HEK293 (cell line): ENCODE measurements around the gene UGCG.

Experiments
- CTCF ChIA-PET: fragments of 350-600 bp; formaldehyde crosslinking; extraction: SDS; loops from one replicate; lab custom pipeline; 2021; ENCODE audit warnings: antibody characterized with exemption; lab: Yijun Ruan, JAX
- POLR2A ChIA-PET: fragments of 300-600 bp; formaldehyde crosslinking; extraction: SDS; loops from one replicate; lab custom pipeline; 2020; ENCODE audit warnings: antibody characterized with exemption, inconsistent platforms; lab: Yijun Ruan, JAX
- H3K27ac ChIP-seq: fragments of 200-500 bp; sonication (Bioruptor generic); 2 replicates; pipeline ENCODE4 v1.5.1; 2014; ENCODE audit warnings: low read depth, low read length, control low read depth, inconsistent platforms; ENCODE audit errors: extremely low read depth
- H3K36me3 ChIP-seq, 2 experiments: fragments of 200-500 bp in 1 of 2; sonication (Bioruptor generic) in 1 of 2; 1 replicate in 1 of 2; 2 replicates in 1 of 2; pipeline ENCODE4 v1.5.1; 2014 to 2017; ENCODE audit warnings: inconsistent platforms in 2 of 2, low read length in 2 of 2; ENCODE audit not compliant: control insufficient read depth in 2 of 2, insufficient read depth in 1 of 2
- H3K4me1 ChIP-seq: fragments of 200-500 bp; sonication (Bioruptor generic); 2 replicates; pipeline ENCODE4 v1.5.1; 2014; ENCODE audit warnings: mild to moderate bottlenecking, low read length, inconsistent platforms; ENCODE audit not compliant: control insufficient read depth, insufficient read depth
- H3K4me3 ChIP-seq: 2 replicates; pipeline ENCODE4 v1.5.1; 2011; ENCODE audit warnings: low read depth, mild to moderate bottlenecking, control low read depth, low read length, moderate library complexity
- H3K9me3 ChIP-seq: fragments of 200-500 bp; sonication (Bioruptor generic); 2 replicates; pipeline ENCODE4 v1.5.1; 2014; ENCODE audit warnings: low read depth, low read length, inconsistent platforms; ENCODE audit not compliant: control insufficient read depth, insufficient read depth
- GFI1B ChIP-seq: fragments of 450-650 bp; formaldehyde crosslinking; IDR thresholded peaks from 2 replicates; pipeline ENCODE4 v1.5.1; 2016; ENCODE audit warnings: missing biosample characterization, missing genetic modification characterization
- HOXA7 ChIP-seq: sonication (generic); formaldehyde crosslinking; IDR thresholded peaks from 2 replicates; pipeline ENCODE4 v1.8.1; 2022; ENCODE audit warnings: missing genetic modification reagents, borderline replicate concordance
- IKZF3 ChIP-seq: fragments of 450-650 bp; IDR thresholded peaks from 2 replicates; pipeline ENCODE4 v1.5.0; 2018; ENCODE audit warnings: missing biosample characterization, mild to moderate bottlenecking, missing genetic modification characterization, moderate library complexity
- KLF8 ChIP-seq: fragments of 450-650 bp; formaldehyde crosslinking; IDR thresholded peaks from 2 replicates; pipeline ENCODE4 v1.5.1; 2016; ENCODE audit warnings: missing biosample characterization, missing genetic modification characterization
- OSR2 ChIP-seq: fragments of 450-650 bp; formaldehyde crosslinking; IDR thresholded peaks from 2 replicates; pipeline ENCODE4 v1.5.1; 2016; ENCODE audit warnings: missing biosample characterization, missing genetic modification characterization
- REPIN1 ChIP-seq: fragments of 450-650 bp; formaldehyde crosslinking; IDR thresholded peaks from 2 replicates; pipeline ENCODE4 v1.5.1; 2017; ENCODE audit warnings: missing biosample characterization, missing genetic modification characterization, low read depth
- SETDB1 ChIP-seq: IDR thresholded peaks from one replicate; pipeline ENCODE4 v1.6.1; 2017; ENCODE audit warnings: mild to moderate bottlenecking, low read length, moderate library complexity, mixed read lengths; ENCODE audit not compliant: insufficient read length
- SP2 ChIP-seq: fragments of 450-650 bp; formaldehyde crosslinking; IDR thresholded peaks from 2 replicates; pipeline ENCODE4 v1.5.1; 2016; ENCODE audit warnings: missing biosample characterization, missing genetic modification characterization
- ZBTB48 ChIP-seq: fragments of 450-650 bp; formaldehyde crosslinking; IDR thresholded peaks from 2 replicates; pipeline ENCODE4 v1.5.1; 2016; ENCODE audit warnings: missing biosample characterization, missing genetic modification characterization
- ZNF112 ChIP-seq: fragments of 450-650 bp; formaldehyde crosslinking; IDR thresholded peaks from 2 replicates; pipeline ENCODE4 v1.5.0; 2017; ENCODE audit warnings: missing biosample characterization, missing genetic modification characterization
- ZNF121 ChIP-seq: fragments of 450-650 bp; formaldehyde crosslinking; IDR thresholded peaks from 2 replicates; pipeline ENCODE4 v1.5.1; 2016; ENCODE audit warnings: missing biosample characterization, missing genetic modification characterization
- ZNF140 ChIP-seq: fragments of 450-650 bp; formaldehyde crosslinking; IDR thresholded peaks from 2 replicates; pipeline ENCODE4 v1.5.1; 2016; ENCODE audit warnings: missing biosample characterization, missing genetic modification characterization
- ZNF146 ChIP-seq: fragments of 450-650 bp; formaldehyde crosslinking; IDR thresholded peaks from 2 replicates; pipeline ENCODE4 v1.5.1; 2016; ENCODE audit warnings: missing biosample characterization, missing genetic modification characterization
- ZNF157 ChIP-seq: fragments of 450-650 bp; formaldehyde crosslinking; IDR thresholded peaks from 2 replicates; pipeline ENCODE4 v1.5.1; 2016; ENCODE audit warnings: missing biosample characterization, missing genetic modification characterization
- ZNF169 ChIP-seq: fragments of 450-650 bp; formaldehyde crosslinking; IDR thresholded peaks from 2 replicates; pipeline ENCODE4 v1.5.1; 2016; ENCODE audit warnings: missing biosample characterization, missing genetic modification characterization
- ZNF202 ChIP-seq: fragments of 450-650 bp; formaldehyde crosslinking; IDR thresholded peaks from 2 replicates; pipeline ENCODE4 v1.5.1; 2016; ENCODE audit warnings: missing biosample characterization, missing genetic modification characterization, borderline replicate concordance
- ZNF214 ChIP-seq: fragments of 450-650 bp; formaldehyde crosslinking; IDR thresholded peaks from 2 replicates; pipeline ENCODE4 v1.5.1; 2017; ENCODE audit warnings: missing biosample characterization, mild to moderate bottlenecking, missing genetic modification characterization, borderline replicate concordance
- ZNF221 ChIP-seq: fragments of 450-650 bp; formaldehyde crosslinking; IDR thresholded peaks from 2 replicates; pipeline ENCODE4 v1.5.1; 2017; ENCODE audit warnings: missing biosample characterization, missing genetic modification characterization, borderline replicate concordance
- ZNF274 ChIP-seq, 2 experiments: fragments of 200-500 bp in 1 of 2; fragments of 450-650 bp in 1 of 2; sonication (Bioruptor generic) in 1 of 2; formaldehyde crosslinking in 1 of 2; IDR thresholded peaks; 2 replicates each; pipeline versions ENCODE4 v1.5.1 to v1.6.1; 2014 to 2016; ENCODE audit warnings: borderline replicate concordance in 1 of 2, inconsistent platforms in 1 of 2, low read length in 1 of 2, missing biosample characterization in 1 of 2, missing genetic modification characterization in 1 of 2
- ZNF302 ChIP-seq: fragments of 450-650 bp; formaldehyde crosslinking; IDR thresholded peaks from 2 replicates; pipeline ENCODE4 v1.5.1; 2016; ENCODE audit warnings: missing biosample characterization, missing genetic modification characterization, low read depth
- ZNF324 ChIP-seq: fragments of 450-650 bp; formaldehyde crosslinking; IDR thresholded peaks from 2 replicates; pipeline ENCODE4 v1.5.1; 2016; ENCODE audit warnings: missing biosample characterization, missing genetic modification characterization
- ZNF354C ChIP-seq: fragments of 450-650 bp; formaldehyde crosslinking; IDR thresholded peaks from 2 replicates; pipeline ENCODE4 v1.5.1; 2016; ENCODE audit warnings: missing biosample characterization, missing genetic modification characterization, low read depth, borderline replicate concordance
- ZNF426 ChIP-seq: fragments of 450-650 bp; formaldehyde crosslinking; IDR thresholded peaks from 2 replicates; pipeline ENCODE4 v1.5.1; 2017; ENCODE audit warnings: missing biosample characterization, missing genetic modification characterization, mild to moderate bottlenecking, inconsistent platforms, moderate library complexity
- ZNF521 ChIP-seq: fragments of 450-650 bp; formaldehyde crosslinking; IDR thresholded peaks from 2 replicates; pipeline ENCODE4 v1.5.1; 2017; ENCODE audit warnings: missing biosample characterization, mild to moderate bottlenecking, missing genetic modification characterization
- ZNF549 ChIP-seq: fragments of 450-650 bp; IDR thresholded peaks from 2 replicates; pipeline ENCODE4 v1.5.1; 2018; ENCODE audit warnings: missing biosample characterization, missing genetic modification characterization, mild to moderate bottlenecking, inconsistent platforms, moderate library complexity
- ZNF596 ChIP-seq: fragments of 450-650 bp; IDR thresholded peaks from 2 replicates; pipeline ENCODE4 v1.5.0; 2018; ENCODE audit warnings: missing biosample characterization, mild to moderate bottlenecking, missing genetic modification characterization, moderate library complexity
- ZNF664 ChIP-seq: fragments of 450-650 bp; formaldehyde crosslinking; IDR thresholded peaks from 2 replicates; pipeline ENCODE4 v1.5.1; 2016; ENCODE audit warnings: missing biosample characterization, missing genetic modification characterization
- ZNF768 ChIP-seq: fragments of 450-650 bp; formaldehyde crosslinking; IDR thresholded peaks from 2 replicates; pipeline ENCODE4 v1.5.1; 2018; ENCODE audit warnings: missing biosample characterization, mild to moderate bottlenecking, missing genetic modification characterization
- ZNF792 ChIP-seq: fragments of 450-650 bp; formaldehyde crosslinking; IDR thresholded peaks from 2 replicates; pipeline ENCODE4 v1.5.1; 2016; ENCODE audit warnings: missing biosample characterization, missing genetic modification characterization
- TF ChIP-seq, protein P1 (sequence below): fragments of 450-650 bp; IDR thresholded peaks from 2 replicates; pipeline ENCODE4 v1.5.1; 2018; ENCODE audit warnings: missing biosample characterization, missing genetic modification characterization
- TF ChIP-seq, protein P2 (sequence below): fragments of 450-650 bp; formaldehyde crosslinking; IDR thresholded peaks from 2 replicates; pipeline ENCODE4 v1.5.1; 2016; ENCODE audit warnings: missing biosample characterization, missing genetic modification characterization
- TF ChIP-seq, protein P3 (sequence below): fragments of 450-650 bp; formaldehyde crosslinking; IDR thresholded peaks from 2 replicates; pipeline ENCODE4 v1.5.1; 2016; ENCODE audit warnings: missing biosample characterization, missing genetic modification characterization

UGCG gene

DNA sequence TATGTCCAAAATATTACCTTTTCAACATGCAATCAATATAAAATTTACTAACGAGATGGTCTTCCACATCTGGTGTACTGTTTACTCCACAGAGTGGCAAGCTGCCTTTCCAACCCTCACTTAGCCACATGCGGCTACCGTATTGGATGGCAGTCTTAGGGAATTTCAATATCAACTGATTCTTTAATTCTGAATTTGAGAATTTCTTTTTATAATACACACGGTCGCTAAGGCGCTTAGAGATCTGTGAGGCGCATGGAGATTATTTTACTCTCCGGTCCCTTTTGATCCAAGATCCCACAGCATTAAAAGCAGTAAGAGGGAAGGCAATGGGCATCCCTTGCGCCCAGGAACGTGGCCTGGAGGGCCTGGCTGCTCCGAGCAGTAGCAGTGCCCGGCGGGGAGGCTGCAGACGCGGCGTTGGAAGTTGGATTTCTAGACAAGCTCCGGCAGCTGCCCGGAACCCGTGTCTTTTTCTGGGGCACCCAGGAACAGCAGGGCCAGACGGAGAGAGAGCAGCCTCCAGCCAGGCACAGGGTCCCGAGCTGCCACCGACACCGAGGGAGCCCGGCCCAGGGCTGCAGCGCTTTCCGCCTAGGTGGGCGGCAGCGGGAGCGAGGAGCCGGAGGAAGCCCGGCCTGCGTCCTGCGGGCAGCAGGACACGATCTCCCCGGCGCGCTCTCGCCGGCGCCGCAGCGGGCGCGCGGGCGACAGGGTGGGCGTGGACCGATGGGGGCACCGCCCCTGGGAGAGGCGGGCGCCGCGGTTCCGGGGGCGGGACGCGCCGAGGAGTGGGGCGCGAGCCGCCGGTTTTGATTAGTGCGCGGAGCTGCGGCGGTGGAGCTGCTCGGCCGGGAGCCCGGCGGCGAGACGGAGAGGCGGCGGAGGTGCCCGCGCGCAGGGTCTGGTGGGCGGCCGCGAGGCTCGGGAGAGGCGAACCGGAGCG is at the start of gene UGCG (continued):
- TF ChIP-seq ZNF792 (tag by site-specific recombination) (no peak), ZNF324 (tag by site-specific recombination) (no peak), GFI1B (no peak), ZNF664 (tag by site-specific recombination) (no peak), SETDB1 (no peak), SP2 (tag by site-specific recombination) (no peak), ZNF549 (no peak), ZNF521 (no peak), ZBTB48 (tag by site-specific recombination) (peak; percentile 59; the same call in 1 of the 2 replicates), KLF8 (peak; percentile 70; the same call in 1 of the 2 replicates), ZNF112 (tag by site-specific recombination) (no peak), ZNF354C (tag by site-specific recombination) (no peak), ZNF302 (tag by site-specific recombination) (no peak), ZNF274 (IDR thresholded peaks at IDR 0.05; ENCODE audit: low read length) (no peak), ZNF274 (tag by site-specific recombination; IDR thresholded peaks at IDR 0.05; ENCODE audit: borderline replicate concordance) (no peak), IKZF3 (tag by site-specific recombination) (no peak), ZNF146 (tag by site-specific recombination) (no peak), ZNF169 (tag by site-specific recombination) (no peak), ZNF202 (tag by site-specific recombination) (no peak), ZNF221 (tag by site-specific recombination) (no peak), REPIN1 (tag by site-specific recombination) (no peak), HOXA7 (CRISPR knock-in tag) (no peak), ZNF596 (tag by site-specific recombination) (no peak), OSR2 (tag by site-specific recombination) (peak; percentile 38), ZNF768 (tag by site-specific recombination) (no peak), ZNF157 (tag by site-specific recombination) (no peak), ZNF121 (tag by site-specific recombination) (no peak)
- TF ChIP-seq, protein P1, sequence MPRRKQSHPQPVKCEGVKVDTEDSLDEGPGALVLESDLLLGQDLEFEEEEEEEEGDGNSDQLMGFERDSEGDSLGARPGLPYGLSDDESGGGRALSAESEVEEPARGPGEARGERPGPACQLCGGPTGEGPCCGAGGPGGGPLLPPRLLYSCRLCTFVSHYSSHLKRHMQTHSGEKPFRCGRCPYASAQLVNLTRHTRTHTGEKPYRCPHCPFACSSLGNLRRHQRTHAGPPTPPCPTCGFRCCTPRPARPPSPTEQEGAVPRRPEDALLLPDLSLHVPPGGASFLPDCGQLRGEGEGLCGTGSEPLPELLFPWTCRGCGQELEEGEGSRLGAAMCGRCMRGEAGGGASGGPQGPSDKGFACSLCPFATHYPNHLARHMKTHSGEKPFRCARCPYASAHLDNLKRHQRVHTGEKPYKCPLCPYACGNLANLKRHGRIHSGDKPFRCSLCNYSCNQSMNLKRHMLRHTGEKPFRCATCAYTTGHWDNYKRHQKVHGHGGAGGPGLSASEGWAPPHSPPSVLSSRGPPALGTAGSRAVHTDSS (tag by site-specific recombination), result no peak

DNA sequence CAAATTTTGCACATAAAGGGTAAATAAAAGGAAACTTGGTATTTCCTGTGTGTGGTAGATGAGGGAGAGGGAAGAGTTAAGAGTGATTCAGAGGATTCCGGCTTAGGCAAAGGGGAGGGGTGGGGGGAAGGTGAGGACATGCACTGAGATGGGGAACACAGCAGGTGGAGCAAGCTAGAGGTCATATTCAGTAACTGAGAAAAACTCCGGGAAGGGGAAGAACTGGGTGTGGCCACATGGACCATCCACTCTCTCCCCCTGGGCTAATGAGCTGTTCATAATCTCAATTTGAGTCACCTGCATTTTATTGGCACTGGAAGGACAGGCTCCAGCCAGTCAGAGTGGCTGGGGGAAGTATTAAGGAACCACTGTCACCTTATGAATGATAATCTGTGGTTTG is 45.1 kb upstream of the UGCG start:
- no peaks in the 10 kb centered on the region for H3K36me3 ChIP-seq
- CTCF ChIA-PET, result no interaction called here
- POLR2A ChIA-PET, result interaction anchor here (1.2 kb wide), 1 partner anchor 45 kb away, joined by 7 read pairs; the partner anchor contains the start of gene UGCG
- TF ChIP-seq ZNF214 (tag by site-specific recombination) (no peak), OSR2 (tag by site-specific recombination) (no peak), ZNF426 (tag by site-specific recombination) (no peak), ZNF302 (tag by site-specific recombination) (no peak), ZNF140 (tag by site-specific recombination) (no peak)
- TF ChIP-seq, protein P2, sequence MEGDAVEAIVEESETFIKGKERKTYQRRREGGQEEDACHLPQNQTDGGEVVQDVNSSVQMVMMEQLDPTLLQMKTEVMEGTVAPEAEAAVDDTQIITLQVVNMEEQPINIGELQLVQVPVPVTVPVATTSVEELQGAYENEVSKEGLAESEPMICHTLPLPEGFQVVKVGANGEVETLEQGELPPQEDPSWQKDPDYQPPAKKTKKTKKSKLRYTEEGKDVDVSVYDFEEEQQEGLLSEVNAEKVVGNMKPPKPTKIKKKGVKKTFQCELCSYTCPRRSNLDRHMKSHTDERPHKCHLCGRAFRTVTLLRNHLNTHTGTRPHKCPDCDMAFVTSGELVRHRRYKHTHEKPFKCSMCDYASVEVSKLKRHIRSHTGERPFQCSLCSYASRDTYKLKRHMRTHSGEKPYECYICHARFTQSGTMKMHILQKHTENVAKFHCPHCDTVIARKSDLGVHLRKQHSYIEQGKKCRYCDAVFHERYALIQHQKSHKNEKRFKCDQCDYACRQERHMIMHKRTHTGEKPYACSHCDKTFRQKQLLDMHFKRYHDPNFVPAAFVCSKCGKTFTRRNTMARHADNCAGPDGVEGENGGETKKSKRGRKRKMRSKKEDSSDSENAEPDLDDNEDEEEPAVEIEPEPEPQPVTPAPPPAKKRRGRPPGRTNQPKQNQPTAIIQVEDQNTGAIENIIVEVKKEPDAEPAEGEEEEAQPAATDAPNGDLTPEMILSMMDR (tag by site-specific recombination), result no peak
- TF ChIP-seq, protein P3, sequence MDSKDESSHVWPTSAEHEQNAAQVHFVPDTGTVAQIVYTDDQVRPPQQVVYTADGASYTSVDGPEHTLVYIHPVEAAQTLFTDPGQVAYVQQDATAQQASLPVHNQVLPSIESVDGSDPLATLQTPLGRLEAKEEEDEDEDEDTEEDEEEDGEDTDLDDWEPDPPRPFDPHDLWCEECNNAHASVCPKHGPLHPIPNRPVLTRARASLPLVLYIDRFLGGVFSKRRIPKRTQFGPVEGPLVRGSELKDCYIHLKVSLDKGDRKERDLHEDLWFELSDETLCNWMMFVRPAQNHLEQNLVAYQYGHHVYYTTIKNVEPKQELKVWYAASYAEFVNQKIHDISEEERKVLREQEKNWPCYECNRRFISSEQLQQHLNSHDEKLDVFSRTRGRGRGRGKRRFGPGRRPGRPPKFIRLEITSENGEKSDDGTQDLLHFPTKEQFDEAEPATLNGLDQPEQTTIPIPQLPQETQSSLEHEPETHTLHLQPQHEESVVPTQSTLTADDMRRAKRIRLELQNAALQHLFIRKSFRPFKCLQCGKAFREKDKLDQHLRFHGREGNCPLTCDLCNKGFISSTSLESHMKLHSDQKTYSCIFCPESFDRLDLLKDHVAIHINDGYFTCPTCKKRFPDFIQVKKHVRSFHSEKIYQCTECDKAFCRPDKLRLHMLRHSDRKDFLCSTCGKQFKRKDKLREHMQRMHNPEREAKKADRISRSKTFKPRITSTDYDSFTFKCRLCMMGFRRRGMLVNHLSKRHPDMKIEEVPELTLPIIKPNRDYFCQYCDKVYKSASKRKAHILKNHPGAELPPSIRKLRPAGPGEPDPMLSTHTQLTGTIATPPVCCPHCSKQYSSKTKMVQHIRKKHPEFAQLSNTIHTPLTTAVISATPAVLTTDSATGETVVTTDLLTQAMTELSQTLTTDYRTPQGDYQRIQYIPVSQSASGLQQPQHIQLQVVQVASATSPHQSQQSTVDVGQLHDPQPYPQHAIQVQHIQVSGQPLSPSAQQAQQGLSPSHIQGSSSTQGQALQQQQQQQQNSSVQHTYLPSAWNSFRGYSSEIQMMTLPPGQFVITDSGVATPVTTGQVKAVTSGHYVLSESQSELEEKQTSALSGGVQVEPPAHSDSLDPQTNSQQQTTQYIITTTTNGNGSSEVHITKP (tag by site-specific recombination), result peak; percentile 82

More for the DNA sequence above, 45.1 kb upstream of the UGCG start:
- Histone ChIP-seq H3K4me1 (no peaks in the 10 kb centered on the region), H3K27ac (no peak overlapping the region), H3K9me3 (no peaks in the 10 kb centered on the region), H3K4me3 (no peak overlapping the region)
